D721Med (cell line): ENCODE results near the gene REXO1.
"Not testable (repeated sequence)": the region's sequence is repeated elsewhere in the genome, so short reads cannot be mapped to it uniquely, and the experiment has no call there.

Experiments
- DNase-seq: peaks from one replicate; pipeline ENCODE4 v3.0.0; 2011; ENCODE audit warnings: low spot score; ENCODE audit not compliant: insufficient read length
- FAIRE-seq: peaks from 2 replicates; lab custom pipeline; 2011; peaks lifted over from hg19 to GRCh38; lab: Jason Lieb, UNC
- TF ChIP-seq, protein P1 (sequence below): IDR thresholded peaks from 2 replicates; pipeline ENCODE4 v1.5.1; 2012; ENCODE audit warnings: mild to moderate bottlenecking, control low read depth; ENCODE audit not compliant: insufficient read depth; ENCODE audit errors: missing control alignments

The REXO1 gene

DNA sequence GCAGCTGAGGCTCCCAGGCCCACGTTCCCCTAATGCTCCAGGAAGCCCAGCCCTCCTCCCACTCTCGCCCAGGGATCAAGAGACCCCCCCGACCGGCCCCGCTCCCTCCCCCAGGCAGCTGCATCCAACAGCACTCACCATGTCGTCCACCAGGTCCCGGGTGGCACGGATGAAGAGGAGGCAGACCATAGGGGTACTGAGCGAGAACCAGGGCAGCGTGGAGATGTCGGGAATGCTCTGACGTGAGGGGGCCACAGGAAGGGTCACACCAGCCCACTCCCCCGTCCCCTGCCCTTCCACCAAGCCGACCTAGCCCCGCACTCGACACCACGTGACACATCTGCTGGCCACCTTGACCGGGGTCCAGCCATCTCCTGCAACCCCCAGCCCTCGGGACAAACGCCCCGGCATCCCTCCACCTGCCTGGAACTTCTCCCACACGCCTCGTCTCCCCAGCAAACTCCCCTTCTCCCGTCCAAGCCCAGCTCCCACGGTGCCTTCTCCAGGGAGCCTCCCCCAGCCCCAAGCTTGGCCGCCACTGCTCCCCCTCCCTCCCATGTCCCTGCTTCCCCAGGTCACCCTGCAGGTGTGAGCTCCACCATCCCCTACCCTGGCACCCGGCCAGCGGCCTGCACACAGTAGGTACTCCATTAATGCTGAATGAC, 41.1 kb downstream of the REXO1 start:
- no peak for DNase-seq
- FAIRE-seq: no peak
- TF ChIP-seq, protein P1, sequence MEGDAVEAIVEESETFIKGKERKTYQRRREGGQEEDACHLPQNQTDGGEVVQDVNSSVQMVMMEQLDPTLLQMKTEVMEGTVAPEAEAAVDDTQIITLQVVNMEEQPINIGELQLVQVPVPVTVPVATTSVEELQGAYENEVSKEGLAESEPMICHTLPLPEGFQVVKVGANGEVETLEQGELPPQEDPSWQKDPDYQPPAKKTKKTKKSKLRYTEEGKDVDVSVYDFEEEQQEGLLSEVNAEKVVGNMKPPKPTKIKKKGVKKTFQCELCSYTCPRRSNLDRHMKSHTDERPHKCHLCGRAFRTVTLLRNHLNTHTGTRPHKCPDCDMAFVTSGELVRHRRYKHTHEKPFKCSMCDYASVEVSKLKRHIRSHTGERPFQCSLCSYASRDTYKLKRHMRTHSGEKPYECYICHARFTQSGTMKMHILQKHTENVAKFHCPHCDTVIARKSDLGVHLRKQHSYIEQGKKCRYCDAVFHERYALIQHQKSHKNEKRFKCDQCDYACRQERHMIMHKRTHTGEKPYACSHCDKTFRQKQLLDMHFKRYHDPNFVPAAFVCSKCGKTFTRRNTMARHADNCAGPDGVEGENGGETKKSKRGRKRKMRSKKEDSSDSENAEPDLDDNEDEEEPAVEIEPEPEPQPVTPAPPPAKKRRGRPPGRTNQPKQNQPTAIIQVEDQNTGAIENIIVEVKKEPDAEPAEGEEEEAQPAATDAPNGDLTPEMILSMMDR: no peak

DNA sequence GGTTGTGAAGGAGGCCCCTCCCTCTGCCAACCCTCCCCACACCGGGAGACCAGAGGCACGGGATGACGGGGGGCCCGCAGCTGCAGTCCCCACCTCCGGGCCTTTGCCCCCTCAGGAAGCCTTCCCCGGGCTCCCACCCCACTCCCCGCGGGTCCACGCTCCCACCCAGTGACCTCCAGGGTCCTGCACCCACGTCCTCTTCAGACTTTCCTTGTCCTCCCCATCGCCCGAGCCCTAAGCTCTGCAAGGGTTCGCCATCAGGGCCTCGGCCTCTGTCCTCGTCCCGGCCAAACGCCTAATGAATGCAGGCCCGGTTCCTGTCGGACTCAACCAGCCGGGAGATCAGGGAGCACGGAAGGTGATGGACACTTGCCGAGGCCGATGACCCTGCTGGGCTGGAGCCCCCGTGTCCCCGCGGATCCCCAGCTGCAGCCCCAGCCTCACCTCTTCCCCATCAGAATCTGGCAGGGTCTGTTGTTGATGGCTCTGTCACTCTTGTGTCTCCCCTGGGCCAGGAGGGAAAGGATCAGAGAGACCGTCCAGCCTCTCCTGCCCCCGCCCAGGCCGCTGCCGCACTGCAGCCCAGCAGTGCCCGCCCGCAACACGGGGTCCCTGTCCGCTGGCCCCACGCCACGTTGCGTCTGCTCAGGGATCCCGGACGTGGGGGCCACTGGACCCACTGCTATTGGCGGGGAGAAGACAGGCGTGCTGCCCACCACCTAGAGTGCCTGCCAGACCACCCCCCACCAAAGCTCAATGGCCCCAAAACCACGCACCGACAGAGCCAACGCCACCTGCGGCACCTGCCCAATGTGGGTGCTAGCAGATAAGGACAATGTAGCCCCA, 41.9 kb downstream of the REXO1 start:
- FAIRE-seq: no peak
- TF ChIP-seq, protein P1: no peak
- DNase-seq: no peak

DNA sequence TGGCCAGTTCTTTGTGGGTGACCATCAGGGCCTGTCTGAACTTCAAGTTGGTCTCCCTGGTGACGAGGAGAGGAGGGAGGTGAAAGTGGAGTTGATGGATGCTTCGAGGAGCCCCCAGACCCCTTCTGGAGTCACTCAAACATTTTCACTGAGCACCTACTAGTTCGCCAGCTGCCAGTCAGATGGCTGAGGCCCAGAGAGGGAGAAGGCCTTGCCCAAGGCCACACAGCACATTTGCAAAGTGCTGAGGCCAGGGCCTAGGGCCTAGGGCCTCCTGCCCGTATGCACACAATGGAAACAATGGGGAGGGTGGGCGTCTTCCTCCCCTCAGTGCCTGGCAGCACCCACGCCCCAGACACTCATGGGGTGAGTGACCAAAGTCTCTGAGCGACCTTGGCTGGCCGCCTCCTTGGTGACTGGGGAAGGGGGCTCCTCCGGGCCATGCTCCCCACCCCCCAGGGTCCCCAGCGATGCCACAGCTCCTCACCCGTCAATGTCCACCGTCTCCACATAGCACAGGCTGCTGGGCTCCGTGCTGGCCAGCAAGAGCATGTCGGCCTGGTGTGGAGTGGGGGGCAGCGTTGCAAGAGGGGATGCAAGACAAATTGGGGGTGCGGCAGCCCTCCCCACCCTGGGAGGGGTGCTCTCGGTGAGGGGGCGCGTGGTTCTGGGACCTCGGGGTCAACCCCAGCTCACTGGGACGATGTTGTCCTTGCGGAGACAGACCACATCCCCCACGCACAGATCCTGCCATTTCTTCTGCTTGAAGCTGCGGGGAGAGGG, 42.7 kb downstream of the REXO1 start:
- DNase-seq (no peak), FAIRE-seq (no peak)
- TF ChIP-seq, protein P1: no peak

DNA sequence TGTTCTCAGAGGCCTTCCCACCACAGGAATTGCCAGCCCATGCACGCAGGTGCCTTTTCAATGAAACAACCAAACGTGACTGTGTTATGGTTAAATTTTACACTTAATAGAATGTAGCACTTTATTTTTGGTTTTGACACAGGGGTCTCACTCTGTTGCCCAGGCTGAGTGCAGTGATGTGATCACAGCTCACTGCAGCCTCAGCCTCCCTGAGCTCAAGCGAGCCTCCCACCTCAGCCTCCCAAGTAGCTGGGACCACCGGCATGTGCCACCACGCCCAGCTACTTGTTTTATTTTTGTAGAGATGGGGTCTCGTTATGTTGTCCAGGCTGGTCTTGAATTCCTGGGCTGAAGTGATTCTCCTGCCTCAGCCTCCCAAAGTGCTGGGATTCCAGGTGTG, 43.4 kb downstream of the REXO1 start:
- DNase-seq: no peak
- TF ChIP-seq, protein P1: no peak
- no peak for FAIRE-seq

DNA sequence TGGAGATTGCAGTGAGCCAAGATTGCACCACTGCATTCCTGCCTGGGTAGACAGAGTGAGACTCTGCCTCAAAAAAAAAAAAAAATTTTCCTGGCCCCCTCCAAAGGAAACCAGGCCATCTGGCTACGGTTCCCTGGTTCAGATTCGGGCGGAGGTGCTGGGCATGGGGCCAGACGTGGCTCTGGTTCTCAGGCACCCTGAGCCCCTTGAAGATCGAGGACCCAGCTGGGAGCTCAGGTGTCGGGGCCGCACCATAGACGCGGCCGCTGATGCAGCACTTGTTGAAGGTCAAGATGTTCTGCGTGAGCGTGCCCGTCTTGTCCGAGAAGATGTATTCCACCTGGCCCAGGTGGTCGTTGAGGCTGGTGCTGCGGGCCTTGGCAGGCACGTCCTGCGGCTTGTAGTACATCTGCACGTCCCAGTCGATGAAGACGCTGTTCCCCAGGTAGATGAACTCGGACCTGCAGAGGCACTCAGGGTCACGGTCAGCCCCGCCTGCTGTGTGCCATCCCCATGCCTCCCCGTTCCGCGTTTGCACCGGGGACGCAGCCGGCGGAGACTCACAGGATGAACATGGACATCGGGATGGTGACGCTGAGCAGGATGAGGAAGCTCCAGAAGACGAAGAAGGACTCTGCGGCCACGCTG, 48.5 kb downstream of the REXO1 start:
- FAIRE-seq (no peak), DNase-seq (no peak)
- TF ChIP-seq, protein P1: no peak

DNA sequence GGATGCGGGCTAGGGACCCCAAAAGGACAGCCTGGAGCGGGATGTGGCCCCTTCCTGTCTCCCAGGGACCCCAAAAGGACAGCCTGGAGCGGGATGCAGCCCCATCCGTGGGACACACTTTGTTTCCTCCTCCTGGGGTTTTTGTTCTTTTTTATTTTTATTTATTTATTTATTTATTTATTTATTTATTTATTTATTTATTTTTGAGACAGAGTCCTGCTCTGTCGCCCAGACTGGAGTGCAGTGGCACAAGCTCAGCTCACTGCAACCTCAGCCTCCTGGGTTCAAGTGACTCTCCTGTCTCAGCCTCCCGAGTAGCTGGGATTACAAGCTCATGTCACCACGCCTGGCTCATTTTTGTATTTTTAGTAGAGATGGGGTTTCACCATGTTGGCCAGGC, 51.0 kb downstream of the REXO1 start:
- not testable (repeated sequence) for FAIRE-seq, DNase-seq
